K562 (cell line): ENCODE results near the gene DCAF6. TPM values are rescaled to one million over a fixed set of nuclear protein-coding genes. Genes with fewer than 3 reads are reported as not detected.

ENCODE experiments used
- ETV6 ChIP-seq, 3 experiments: fragments of 150-350 bp in 1 of 3; sonication (generic) in 1 of 3; formaldehyde crosslinking in 1 of 3; IDR thresholded peaks; 2 replicates each; pipeline versions ENCODE4 v1.6.1 to v1.8.0; 2014 to 2022; ENCODE audit warnings: borderline replicate concordance in 2 of 3, low read depth in 2 of 3, antibody characterized with exemption in 1 of 3, low read length in 1 of 3, mild to moderate bottlenecking in 1 of 3, missing genetic modification reagents in 1 of 3
- KAT2B ChIP-seq: IDR thresholded peaks from one replicate; pipeline ENCODE4 v1.6.1; 2012; ENCODE audit warnings: low read depth, mild to moderate bottlenecking, control low read depth, inconsistent platforms, low read length, moderate library complexity
- KLF10 ChIP-seq: fragments of 250-450 bp; sonication (Bioruptor Pico); IDR thresholded peaks from 2 replicates; pipeline ENCODE4 v1.6.1; 2021; ENCODE audit warnings: matching md5 sums
- MAFF ChIP-seq: IDR thresholded peaks from 2 replicates; pipeline ENCODE4 v1.6.1; 2012; ENCODE audit warnings: low read length, improper control_type of control experiment
- MCM7 ChIP-seq, 2 experiments: fragments of 450-650 bp; IDR thresholded peaks; 2 replicates each; pipeline ENCODE4 v1.6.1; 2016 to 2018
- MITF ChIP-seq: IDR thresholded peaks from 2 replicates; pipeline ENCODE4 v1.6.1; 2014; ENCODE audit warnings: antibody characterized with exemption
- MYNN ChIP-seq, 2 experiments: sonication (generic); formaldehyde crosslinking in 1 of 2; IDR thresholded peaks; 2 replicates each; pipeline versions ENCODE4 v1.5.0 to v1.6.1; 2016 to 2020; ENCODE audit warnings: antibody characterized with exemption in 1 of 2, missing genetic modification reagents in 1 of 2
- RBM14 ChIP-seq: fragments of 200-400 bp; formaldehyde crosslinking; IDR thresholded peaks from 2 replicates; pipeline ENCODE4 v1.6.1; 2018; ENCODE audit warnings: low read depth, mild to moderate bottlenecking, low read length, moderate library complexity, borderline replicate concordance; ENCODE audit not compliant: insufficient read depth
- SAFB2 ChIP-seq: fragments of 200-400 bp; formaldehyde crosslinking; IDR thresholded peaks from 2 replicates; pipeline ENCODE4 v1.6.1; 2018; ENCODE audit warnings: borderline replicate concordance, low read length, low read depth, moderate library complexity; ENCODE audit not compliant: severe bottlenecking
- SNRNP70 ChIP-seq: fragments of 200-400 bp; formaldehyde crosslinking; optimal IDR thresholded peaks from 2 replicates; pipeline ENCODE3; 2017; ENCODE audit warnings: low read depth, low read length
- ZBTB1 ChIP-seq: sonication (generic); formaldehyde crosslinking; IDR thresholded peaks from 2 replicates; pipeline ENCODE4 v1.8.1; 2023; ENCODE audit warnings: missing genetic modification reagents, low read depth, mild to moderate bottlenecking, borderline replicate concordance
- ZFP36 ChIP-seq: fragments of 150-350 bp; IDR thresholded peaks from 2 replicates; pipeline ENCODE4 v1.6.1; 2018; ENCODE audit warnings: low read length, low read depth; ENCODE audit not compliant: partially characterized antibody
- ZNF449 ChIP-seq: fragments of 250-450 bp; sonication (Bioruptor Pico); IDR thresholded peaks from 2 replicates; pipeline ENCODE4 v1.8.0; 2022; ENCODE audit warnings: moderate library complexity, mild to moderate bottlenecking, inconsistent platforms
- ZNF584 ChIP-seq: fragments of 200-800 bp; sonication (Bioruptor generic); IDR thresholded peaks from 2 replicates; pipeline ENCODE4 v1.6.1; 2016; ENCODE audit warnings: low read depth, mild to moderate bottlenecking, missing genetic modification characterization, missing compliant biosample characterization
- ZNF77 ChIP-seq: fragments of 250-450 bp; sonication (Bioruptor Pico); IDR thresholded peaks from 2 replicates; pipeline ENCODE4 v1.5.0; 2020
- polyA plus RNA-seq, 8 experiments: library from polyadenylated mRNA; depleted of rRNA in 4 of 8; stranded (reverse) in 5 of 8; unstranded in 3 of 8; fragments of >200 nt; fragmentation: Nextera tagmentation in 2 of 8; fragmentation: Illumina TruSeq in 1 of 8; extraction: Ambion mirVana in 2 of 8; extraction: Trizol in 1 of 8; gene quantifications; 2 replicates each; pipeline versions ENCODE4 v1.2.1 to v1.2.3, GENCODE V29; 2011 to 2014; ENCODE audit warnings: inconsistent platforms in 1 of 8, missing spikeins in 1 of 8
- total RNA-seq, 7 experiments: library from RNA; depleted of rRNA in 6 of 7; stranded (reverse); fragments of >200 nt in 6 of 7; fragmentation: Illumina TruSeq in 2 of 7; extraction: Trizol in 2 of 7; gene quantifications; 2 replicates each; pipeline versions ENCODE4 v1.2.1 to v1.2.3, GENCODE V29; 2011 to 2021; ENCODE audit warnings: low replicate concordance in 1 of 7

The DCAF6 gene
- total and polyA plus RNA-seq, 9 of the 15 experiments (the other 6 are each of a cell fraction or from before 2014, with no cell fraction given): 19.1 to 102 (median 46.3) TPM

DNA sequence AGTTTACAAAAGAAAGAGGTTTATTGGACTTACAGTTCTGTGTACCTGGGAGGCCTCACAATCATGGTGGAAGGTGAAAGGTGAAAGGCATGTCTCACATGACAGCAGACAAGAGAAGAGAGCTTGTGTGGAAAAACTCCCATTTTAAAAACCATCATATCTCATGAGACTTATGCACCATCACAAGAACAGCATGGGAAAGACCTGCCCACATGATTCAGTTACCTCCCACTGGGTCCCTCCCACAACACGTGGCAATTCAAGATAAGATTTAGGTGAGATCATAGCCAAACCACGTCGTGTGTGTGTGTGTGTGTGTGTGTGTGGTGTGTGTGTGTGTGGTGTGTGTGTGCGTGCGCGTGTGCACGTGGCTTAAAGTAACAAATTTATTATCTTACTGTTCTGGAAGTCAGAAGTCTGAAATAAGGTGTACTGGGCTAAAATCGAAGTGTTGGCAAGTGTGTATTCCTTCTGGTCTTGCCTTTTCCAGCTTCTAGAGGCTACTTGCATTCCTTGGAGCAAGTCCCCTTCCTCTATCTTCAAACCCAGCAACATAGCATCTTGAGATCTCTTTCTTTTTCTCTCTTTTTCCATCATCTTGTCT is 48.5 kb downstream of the DCAF6 start (continued):
- TF ChIP-seq ETV6 (IDR thresholded peaks at IDR 0.05; ENCODE audit: borderline replicate concordance in 1 of 2, low read depth in 2 of 2, low read length in 1 of 2): 0 out of 4 replicates have a peak, but pooled peaks of 1 of the 2 experiments have one; percentile 26
- no peak for TF ChIP-seq ETV6 (CRISPR knock-in tag; IDR thresholded peaks at IDR 0.05; ENCODE audit: borderline replicate concordance)
- no peak for TF ChIP-seq ZNF449 (CRISPR knock-in tag)
- peak; percentile 93 for TF ChIP-seq MYNN (IDR thresholded peaks at IDR 0.05)
- TF ChIP-seq MYNN (CRISPR knock-in tag; IDR thresholded peaks at IDR 0.05): no peak
- no peak for TF ChIP-seq ZNF77 (CRISPR knock-in tag)
- no peak for TF ChIP-seq SNRNP70
- TF ChIP-seq ZNF584 (CRISPR knock-in tag): peak; percentile 75; the same call in 1 of the 2 replicates
- no peak for TF ChIP-seq MAFF
- TF ChIP-seq SAFB2: no peak
- no peak for TF ChIP-seq KAT2B
- TF ChIP-seq MITF: peak; percentile 96
- no peak for TF ChIP-seq ZFP36
- TF ChIP-seq RBM14: no peak
- peak in 1 of 2 experiments; percentile 69; a peak in 1 of 4 replicates for TF ChIP-seq MCM7 (IDR thresholded peaks at IDR 0.05)
- TF ChIP-seq ZBTB1 (CRISPR knock-in tag): no peak
- no peak for TF ChIP-seq KLF10 (CRISPR knock-in tag)
